Gastrocnemius medialis (tissue), 4 donors: ENCODE data around the gene ZNF335.

Experiments used
- POLR2A ChIP-seq, 2 donors: fragments of 450-650 bp; IDR thresholded peaks; one replicate each; pipeline ENCODE4 v1.6.1; 2017; ENCODE audit warnings: antibody characterized with exemption in 2 of 2, mild to moderate bottlenecking in 2 of 2, moderate library complexity in 2 of 2
- TF ChIP-seq, protein P1 (sequence below), 5 experiments: fragments of 450-650 bp in 3 of 5; fragments of 200-600 bp in 2 of 5; sonication (generic) in 2 of 5; IDR thresholded peaks in 4 of 5; conservative IDR thresholded peaks in 1 of 5; 1 replicate in 4 of 5; 2 replicates in 1 of 5; pipeline ENCODE4 v1.5.1; 2016 to 2019; ENCODE audit warnings: antibody characterized with exemption in 5 of 5, mild to moderate bottlenecking in 3 of 5, moderate library complexity in 3 of 5

DNA sequence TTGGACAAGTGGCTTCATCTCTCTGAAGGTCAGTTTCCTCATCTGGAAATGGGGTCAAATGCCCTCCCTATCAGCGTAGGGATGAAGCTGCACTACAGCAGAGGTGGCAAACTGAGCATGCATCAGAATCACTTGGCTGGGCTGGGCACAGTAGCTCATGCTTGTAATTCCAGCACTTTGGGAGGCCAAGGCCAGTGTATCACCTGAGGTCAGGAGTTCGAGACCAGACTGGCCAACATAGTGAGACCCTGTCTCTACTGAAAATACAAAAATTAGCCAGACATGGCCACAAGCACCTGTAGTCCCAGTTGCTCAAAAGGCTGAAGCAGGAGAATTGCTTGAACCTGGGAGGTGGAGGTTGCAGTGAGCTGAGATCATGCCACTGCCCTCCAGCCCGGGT lies 30.0 kb upstream of the ZNF335 start:
- TF ChIP-seq, protein P1, sequence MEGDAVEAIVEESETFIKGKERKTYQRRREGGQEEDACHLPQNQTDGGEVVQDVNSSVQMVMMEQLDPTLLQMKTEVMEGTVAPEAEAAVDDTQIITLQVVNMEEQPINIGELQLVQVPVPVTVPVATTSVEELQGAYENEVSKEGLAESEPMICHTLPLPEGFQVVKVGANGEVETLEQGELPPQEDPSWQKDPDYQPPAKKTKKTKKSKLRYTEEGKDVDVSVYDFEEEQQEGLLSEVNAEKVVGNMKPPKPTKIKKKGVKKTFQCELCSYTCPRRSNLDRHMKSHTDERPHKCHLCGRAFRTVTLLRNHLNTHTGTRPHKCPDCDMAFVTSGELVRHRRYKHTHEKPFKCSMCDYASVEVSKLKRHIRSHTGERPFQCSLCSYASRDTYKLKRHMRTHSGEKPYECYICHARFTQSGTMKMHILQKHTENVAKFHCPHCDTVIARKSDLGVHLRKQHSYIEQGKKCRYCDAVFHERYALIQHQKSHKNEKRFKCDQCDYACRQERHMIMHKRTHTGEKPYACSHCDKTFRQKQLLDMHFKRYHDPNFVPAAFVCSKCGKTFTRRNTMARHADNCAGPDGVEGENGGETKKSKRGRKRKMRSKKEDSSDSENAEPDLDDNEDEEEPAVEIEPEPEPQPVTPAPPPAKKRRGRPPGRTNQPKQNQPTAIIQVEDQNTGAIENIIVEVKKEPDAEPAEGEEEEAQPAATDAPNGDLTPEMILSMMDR (IDR thresholded peaks at IDR 0.05 in 4 of 5, conservative IDR thresholded peaks at IDR 0.05 in 1 of 5): no peak
- no peak for TF ChIP-seq POLR2A (IDR thresholded peaks at IDR 0.05)
